ENCODE data around the gene MAP2K3. TPM values are rescaled to one million over a fixed set of nuclear protein-coding genes. Genes with fewer than 3 reads are reported as not detected.
A peak's percentile ranks its signal among the peaks of the same experiment; 100 is the strongest.
"Not testable (repeated sequence)": the region's sequence is repeated elsewhere in the genome, so short reads cannot be mapped to it uniquely, and the experiment has no call there.

MAP2K3 gene
- polyA plus RNA-seq, 1 donor = 49.7 TPM

GRCh38 chr17:21310766-21311602 lies 26.5 kb downstream of the MAP2K3 start:
- H3K9me3 ChIP-seq (ENCODE audit: control insufficient read depth, low read depth, low read length); H3K4me1 ChIP-seq (ENCODE audit: control insufficient read depth, insufficient read depth, low read length); H3K4me3 ChIP-seq (ENCODE audit: low read length); DNase-seq; H3K27ac ChIP-seq (ENCODE audit: low read length); H3K27me3 ChIP-seq (ENCODE audit: control insufficient read depth, insufficient read depth, low read length): not testable (repeated sequence)
- WGBS (ENCODE audit: insufficient coverage, low lambda C conversion rate) = 100% methylated on average over 1 of the region's 22 CpGs
- H3K36me3 ChIP-seq (ENCODE audit: control insufficient read depth, insufficient read depth, low read length) = peaks cover 40% of the 10 kb centered on the region

- H3K27ac ChIP-seq (ENCODE audit: low read length) = no peak overlapping the region
- H3K9me3 ChIP-seq (ENCODE audit: control insufficient read depth, low read depth, low read length) = peaks cover 5% of the 10 kb centered on the region
- no peak for DNase-seq
- peaks cover 5% of the 10 kb centered on the region for H3K4me1 ChIP-seq (ENCODE audit: control insufficient read depth, insufficient read depth, low read length)
- H3K4me3 ChIP-seq (ENCODE audit: low read length) = no peak overlapping the region
- peaks cover 39% of the 10 kb centered on the region for H3K36me3 ChIP-seq (ENCODE audit: control insufficient read depth, insufficient read depth, low read length)
- H3K27me3 ChIP-seq (ENCODE audit: control insufficient read depth, insufficient read depth, low read length) = no peaks in the 10 kb centered on the region
- no CpG with 5 or more reads among the region's 5 CpGs for WGBS (ENCODE audit: insufficient coverage, low lambda C conversion rate)
Observed at GRCh38 chr17:21313320-21313719, 28.8 kb downstream of the MAP2K3 start.

DNA sequence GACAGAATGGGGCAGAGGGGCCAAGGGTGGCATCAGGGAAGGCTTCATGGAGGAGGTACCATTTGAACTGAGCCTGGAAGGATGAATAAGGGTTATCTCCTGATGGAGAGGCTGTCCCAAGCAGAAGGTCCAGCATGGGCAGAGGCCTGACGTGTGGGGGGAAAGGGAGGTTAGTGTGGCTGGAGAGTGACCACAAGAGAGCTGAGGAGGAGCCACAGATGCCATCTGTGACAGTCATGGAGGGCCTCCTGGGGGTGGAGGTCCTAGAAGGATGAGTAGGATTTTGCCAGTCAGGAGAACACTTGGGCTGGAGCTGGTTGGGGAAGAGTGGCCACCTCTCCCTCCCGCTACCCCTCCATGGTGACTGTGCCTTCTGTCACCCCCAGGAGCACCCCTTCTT lies 29.2 kb downstream of the MAP2K3 start:
- not testable (repeated sequence) for H3K27ac ChIP-seq (ENCODE audit: low read length); H3K4me1 ChIP-seq (ENCODE audit: control insufficient read depth, insufficient read depth, low read length); H3K4me3 ChIP-seq (ENCODE audit: low read length); H3K27me3 ChIP-seq (ENCODE audit: control insufficient read depth, insufficient read depth, low read length); DNase-seq; H3K9me3 ChIP-seq (ENCODE audit: control insufficient read depth, low read depth, low read length)
- peaks cover 34% of the 10 kb centered on the region for H3K36me3 ChIP-seq (ENCODE audit: control insufficient read depth, insufficient read depth, low read length)
- WGBS (ENCODE audit: insufficient coverage, low lambda C conversion rate) = no CpG with 5 or more reads among the region's 2 CpGs

GRCh38 chr17:21314261-21314664 lies 29.8 kb downstream of the MAP2K3 start:
- DNase-seq = peak in 1 of 2 donors; percentile 21
- H3K36me3 ChIP-seq (ENCODE audit: control insufficient read depth, insufficient read depth, low read length) = peaks cover 30% of the 10 kb centered on the region
- not testable (repeated sequence) for H3K4me1 ChIP-seq (ENCODE audit: control insufficient read depth, insufficient read depth, low read length)

GRCh38 chr17:21314701-21315111 lies 30.2 kb downstream of the MAP2K3 start:
- not testable (repeated sequence) for H3K9me3 ChIP-seq (ENCODE audit: control insufficient read depth, low read depth, low read length); H3K27me3 ChIP-seq (ENCODE audit: control insufficient read depth, insufficient read depth, low read length); H3K27ac ChIP-seq (ENCODE audit: low read length); H3K4me3 ChIP-seq (ENCODE audit: low read length); H3K4me1 ChIP-seq (ENCODE audit: control insufficient read depth, insufficient read depth, low read length)
- no CpG with 5 or more reads among the region's 7 CpGs for WGBS (ENCODE audit: insufficient coverage, low lambda C conversion rate)
- DNase-seq = peak in 1 of 2 donors; percentile 28
- H3K36me3 ChIP-seq (ENCODE audit: control insufficient read depth, insufficient read depth, low read length) = peaks cover 30% of the 10 kb centered on the region

More at GRCh38 chr17:21314261-21314664, 29.8 kb downstream of the MAP2K3 start:
- H3K27ac ChIP-seq (ENCODE audit: low read length); H3K4me3 ChIP-seq (ENCODE audit: low read length); H3K9me3 ChIP-seq (ENCODE audit: control insufficient read depth, low read depth, low read length); H3K27me3 ChIP-seq (ENCODE audit: control insufficient read depth, insufficient read depth, low read length): not testable (repeated sequence)
- WGBS (ENCODE audit: insufficient coverage, low lambda C conversion rate) = no CpG with 5 or more reads among the region's 7 CpGs

DNA sequence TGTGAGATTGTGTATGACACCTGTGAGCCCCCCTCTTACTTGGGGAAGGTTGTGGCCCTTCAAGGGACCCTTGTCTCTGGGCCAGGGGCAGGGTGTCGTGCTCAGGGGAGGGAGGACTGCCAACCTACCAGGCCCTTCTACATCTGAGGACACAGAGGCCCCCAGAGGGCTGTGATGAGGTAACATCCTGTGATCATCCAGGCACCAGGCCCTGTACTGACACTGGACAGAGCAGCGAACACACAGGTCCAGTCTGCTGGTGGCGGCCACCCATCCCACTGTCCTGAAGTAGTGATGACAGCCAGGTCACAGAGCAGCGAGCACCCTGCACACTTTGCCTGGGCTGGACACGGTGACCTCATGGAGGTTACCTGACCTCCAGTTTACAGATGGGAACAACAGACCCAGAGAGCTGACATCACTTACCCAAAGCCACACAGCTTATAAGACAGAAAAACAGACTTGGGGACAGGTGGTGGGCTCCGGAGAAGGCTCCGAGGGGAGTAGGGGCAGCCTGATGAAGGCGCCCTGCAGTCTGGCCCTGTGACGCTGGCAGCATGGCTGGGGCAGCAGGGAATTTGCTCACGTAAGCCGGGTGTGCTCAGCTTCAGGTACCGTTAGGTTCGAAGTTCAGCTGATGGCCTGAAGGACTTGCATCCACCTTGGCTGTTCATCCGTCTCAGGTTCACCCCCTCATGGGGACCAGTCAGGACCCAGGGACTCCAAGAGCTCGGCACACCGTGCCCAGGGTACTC lies 30.9 kb downstream of the MAP2K3 start:
- not testable (repeated sequence) for H3K27ac ChIP-seq (ENCODE audit: low read length); H3K4me3 ChIP-seq (ENCODE audit: low read length); H3K27me3 ChIP-seq (ENCODE audit: control insufficient read depth, insufficient read depth, low read length); H3K4me1 ChIP-seq (ENCODE audit: control insufficient read depth, insufficient read depth, low read length); H3K9me3 ChIP-seq (ENCODE audit: control insufficient read depth, low read depth, low read length)
- no CpG with 5 or more reads among the region's 16 CpGs for WGBS (ENCODE audit: insufficient coverage, low lambda C conversion rate)
- peaks cover 26% of the 10 kb centered on the region for H3K36me3 ChIP-seq (ENCODE audit: control insufficient read depth, insufficient read depth, low read length)
- DNase-seq = peak in 1 of 2 donors; percentile 17

- H3K4me1 ChIP-seq (ENCODE audit: control insufficient read depth, insufficient read depth, low read length); DNase-seq; H3K27me3 ChIP-seq (ENCODE audit: control insufficient read depth, insufficient read depth, low read length); H3K27ac ChIP-seq (ENCODE audit: low read length); H3K4me3 ChIP-seq (ENCODE audit: low read length); H3K9me3 ChIP-seq (ENCODE audit: control insufficient read depth, low read depth, low read length): not testable (repeated sequence)
- peaks cover 24% of the 10 kb centered on the region for H3K36me3 ChIP-seq (ENCODE audit: control insufficient read depth, insufficient read depth, low read length)
- no CpG with 5 or more reads among the region's 39 CpGs for WGBS (ENCODE audit: insufficient coverage, low lambda C conversion rate)
Observed at GRCh38 chr17:21316212-21316886, 31.8 kb downstream of the MAP2K3 start.

GRCh38 chr17:21316887-21317500 lies 32.5 kb downstream of the MAP2K3 start:
- H3K4me1 ChIP-seq (ENCODE audit: control insufficient read depth, insufficient read depth, low read length); H3K4me3 ChIP-seq (ENCODE audit: low read length); H3K27ac ChIP-seq (ENCODE audit: low read length); H3K9me3 ChIP-seq (ENCODE audit: control insufficient read depth, low read depth, low read length); H3K27me3 ChIP-seq (ENCODE audit: control insufficient read depth, insufficient read depth, low read length): not testable (repeated sequence)
- peaks cover 20% of the 10 kb centered on the region for H3K36me3 ChIP-seq (ENCODE audit: control insufficient read depth, insufficient read depth, low read length)
- WGBS (ENCODE audit: insufficient coverage, low lambda C conversion rate) = no CpG with 5 or more reads among the region's 37 CpGs
- peak in 1 of 2 donors; percentile 57 for DNase-seq

DNA sequence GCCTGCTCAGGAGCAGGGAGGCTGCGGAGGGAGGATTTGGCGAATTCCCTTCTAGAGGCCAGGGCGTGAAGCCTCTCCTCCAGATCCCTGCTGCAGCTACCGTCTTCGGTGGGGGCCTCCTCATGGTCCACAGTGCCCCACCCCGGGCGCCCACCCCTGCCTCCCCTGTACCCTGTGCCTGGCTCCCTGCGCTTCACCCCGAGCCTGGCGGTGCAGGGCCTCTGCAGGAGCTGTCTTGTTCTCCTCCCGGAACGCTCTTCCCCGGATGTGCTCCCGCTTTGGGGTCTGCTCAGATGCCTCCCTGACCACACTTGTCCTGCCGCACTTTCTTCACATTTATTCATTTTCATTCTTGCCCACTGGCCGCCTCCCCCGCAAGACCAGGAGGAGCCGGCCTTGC lies 33.3 kb downstream of the MAP2K3 start:
- peaks cover 17% of the 10 kb centered on the region for H3K36me3 ChIP-seq (ENCODE audit: control insufficient read depth, insufficient read depth, low read length)
- H3K4me3 ChIP-seq (ENCODE audit: low read length); H3K27ac ChIP-seq (ENCODE audit: low read length); H3K9me3 ChIP-seq (ENCODE audit: control insufficient read depth, low read depth, low read length); H3K4me1 ChIP-seq (ENCODE audit: control insufficient read depth, insufficient read depth, low read length); DNase-seq; H3K27me3 ChIP-seq (ENCODE audit: control insufficient read depth, insufficient read depth, low read length): not testable (repeated sequence)
- WGBS (ENCODE audit: insufficient coverage, low lambda C conversion rate) = 100% methylated on average over 3 of the region's 18 CpGs

GRCh38 chr17:21318439-21318838 lies 33.9 kb downstream of the MAP2K3 start:
- H3K27me3 ChIP-seq (ENCODE audit: control insufficient read depth, insufficient read depth, low read length) = peaks cover 1% of the 10 kb centered on the region
- no CpG with 5 or more reads among the region's 17 CpGs for WGBS (ENCODE audit: insufficient coverage, low lambda C conversion rate)
- no peak for DNase-seq

More at GRCh38 chr17:21318439-21318838, 33.9 kb downstream of the MAP2K3 start:
- Histone ChIP-seq H3K36me3 (ENCODE audit: control insufficient read depth, insufficient read depth, low read length) (peaks cover 12% of the 10 kb centered on the region), H3K4me3 (ENCODE audit: low read length) (no peak overlapping the region), H3K9me3 (ENCODE audit: control insufficient read depth, low read depth, low read length) (no peaks in the 10 kb centered on the region), H3K27ac (ENCODE audit: low read length) (no peak overlapping the region), H3K4me1 (ENCODE audit: control insufficient read depth, insufficient read depth, low read length) (peaks cover 5% of the 10 kb centered on the region)

Measured in large intestine (tissue), 3 donors.